Measurements from ENCODE around the gene CDC25B.

DNA sequence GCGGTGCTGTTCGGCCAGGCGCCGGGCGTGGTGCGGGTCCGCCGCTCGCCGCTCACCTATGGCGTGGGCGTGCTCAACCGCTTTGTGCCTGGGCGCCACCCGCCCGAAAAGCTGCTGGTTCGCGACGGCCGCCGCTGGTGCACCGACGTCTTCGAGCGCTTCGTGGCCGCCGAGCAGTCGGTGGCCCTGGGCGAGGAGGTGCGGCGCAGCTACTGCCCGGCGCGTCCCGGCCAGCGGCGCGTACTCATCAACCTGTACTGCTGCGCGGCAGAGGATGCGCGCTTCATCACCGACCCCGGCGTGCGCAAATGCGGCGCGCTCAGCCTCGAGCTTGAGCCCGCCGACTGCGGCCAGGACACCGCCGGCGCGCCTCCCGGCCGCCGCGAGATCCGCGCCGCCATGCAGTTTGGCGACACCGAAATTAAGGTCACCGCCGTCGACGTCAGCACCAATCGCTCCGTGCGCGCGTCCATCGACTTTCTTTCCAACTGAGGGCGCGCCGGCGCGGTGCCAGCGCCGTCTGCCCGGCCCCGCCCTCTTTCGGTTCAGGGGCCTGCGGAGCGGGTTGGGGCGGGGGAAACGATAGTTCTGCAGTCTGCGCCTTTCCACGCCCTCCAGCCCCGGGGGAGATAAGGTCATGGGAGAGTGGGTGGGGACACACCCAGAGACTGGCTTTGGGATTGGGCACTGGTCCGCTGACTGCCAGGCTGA is 44.3 kb upstream of the CDC25B start:
- no peak for TF ChIP-seq ZBTB7A (IDR thresholded peaks at IDR 0.05; ENCODE audit: low read depth)
- TF ChIP-seq, protein P1, sequence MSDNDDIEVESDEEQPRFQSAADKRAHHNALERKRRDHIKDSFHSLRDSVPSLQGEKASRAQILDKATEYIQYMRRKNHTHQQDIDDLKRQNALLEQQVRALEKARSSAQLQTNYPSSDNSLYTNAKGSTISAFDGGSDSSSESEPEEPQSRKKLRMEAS (IDR thresholded peaks at IDR 0.05), result peak; percentile 91
- no peak for TF ChIP-seq EP300 (IDR thresholded peaks at IDR 0.05; ENCODE audit: borderline replicate concordance)
- TF ChIP-seq TEAD4 (IDR thresholded peaks at IDR 0.05), result no peak
- no peak for TF ChIP-seq TAF1 (IDR thresholded peaks at IDR 0.05; ENCODE audit: low read depth)
- TF ChIP-seq FOXM1 (IDR thresholded peaks at IDR 0.05; ENCODE audit: borderline replicate concordance, low read depth), result no peak
- TF ChIP-seq, protein P2, sequence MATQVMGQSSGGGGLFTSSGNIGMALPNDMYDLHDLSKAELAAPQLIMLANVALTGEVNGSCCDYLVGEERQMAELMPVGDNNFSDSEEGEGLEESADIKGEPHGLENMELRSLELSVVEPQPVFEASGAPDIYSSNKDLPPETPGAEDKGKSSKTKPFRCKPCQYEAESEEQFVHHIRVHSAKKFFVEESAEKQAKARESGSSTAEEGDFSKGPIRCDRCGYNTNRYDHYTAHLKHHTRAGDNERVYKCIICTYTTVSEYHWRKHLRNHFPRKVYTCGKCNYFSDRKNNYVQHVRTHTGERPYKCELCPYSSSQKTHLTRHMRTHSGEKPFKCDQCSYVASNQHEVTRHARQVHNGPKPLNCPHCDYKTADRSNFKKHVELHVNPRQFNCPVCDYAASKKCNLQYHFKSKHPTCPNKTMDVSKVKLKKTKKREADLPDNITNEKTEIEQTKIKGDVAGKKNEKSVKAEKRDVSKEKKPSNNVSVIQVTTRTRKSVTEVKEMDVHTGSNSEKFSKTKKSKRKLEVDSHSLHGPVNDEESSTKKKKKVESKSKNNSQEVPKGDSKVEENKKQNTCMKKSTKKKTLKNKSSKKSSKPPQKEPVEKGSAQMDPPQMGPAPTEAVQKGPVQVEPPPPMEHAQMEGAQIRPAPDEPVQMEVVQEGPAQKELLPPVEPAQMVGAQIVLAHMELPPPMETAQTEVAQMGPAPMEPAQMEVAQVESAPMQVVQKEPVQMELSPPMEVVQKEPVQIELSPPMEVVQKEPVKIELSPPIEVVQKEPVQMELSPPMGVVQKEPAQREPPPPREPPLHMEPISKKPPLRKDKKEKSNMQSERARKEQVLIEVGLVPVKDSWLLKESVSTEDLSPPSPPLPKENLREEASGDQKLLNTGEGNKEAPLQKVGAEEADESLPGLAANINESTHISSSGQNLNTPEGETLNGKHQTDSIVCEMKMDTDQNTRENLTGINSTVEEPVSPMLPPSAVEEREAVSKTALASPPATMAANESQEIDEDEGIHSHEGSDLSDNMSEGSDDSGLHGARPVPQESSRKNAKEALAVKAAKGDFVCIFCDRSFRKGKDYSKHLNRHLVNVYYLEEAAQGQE (IDR thresholded peaks at IDR 0.05; ENCODE audit: low read depth), result no peak
- TF ChIP-seq EGR1 (IDR thresholded peaks at IDR 0.05), result peak; percentile 57; the same call in 1 of the 2 replicates
- peak; percentile 55; the same call in 1 of the 2 replicates for TF ChIP-seq YY1 (IDR thresholded peaks at IDR 0.05; ENCODE audit: low read depth)
- no peak for TF ChIP-seq RAD21 (IDR thresholded peaks at IDR 0.05; ENCODE audit: low read depth)
- TF ChIP-seq TCF12 (IDR thresholded peaks at IDR 0.05; ENCODE audit: low read depth), result no peak
- peak; percentile 70 for TF ChIP-seq NFIC (IDR thresholded peaks at IDR 0.05)
- TF ChIP-seq CEBPB (IDR thresholded peaks at IDR 0.05), result no peak
- TF ChIP-seq, protein P3, sequence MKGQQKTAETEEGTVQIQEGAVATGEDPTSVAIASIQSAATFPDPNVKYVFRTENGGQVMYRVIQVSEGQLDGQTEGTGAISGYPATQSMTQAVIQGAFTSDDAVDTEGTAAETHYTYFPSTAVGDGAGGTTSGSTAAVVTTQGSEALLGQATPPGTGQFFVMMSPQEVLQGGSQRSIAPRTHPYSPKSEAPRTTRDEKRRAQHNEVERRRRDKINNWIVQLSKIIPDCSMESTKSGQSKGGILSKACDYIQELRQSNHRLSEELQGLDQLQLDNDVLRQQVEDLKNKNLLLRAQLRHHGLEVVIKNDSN (IDR thresholded peaks at IDR 0.05), result peak; percentile 2; the same call in 1 of the 2 replicates

Data from Ishikawa (cell line).